Measurements from ENCODE around the gene MTCP1. TPM values are rescaled to one million over a fixed set of nuclear protein-coding genes. Genes with fewer than 3 reads are reported as not detected.
A peak's percentile ranks its signal among the peaks of the same experiment; 100 is the strongest.

Gene MTCP1
- total RNA-seq, 1 experiment from 2014 or later, result 49.5 TPM

DNA sequence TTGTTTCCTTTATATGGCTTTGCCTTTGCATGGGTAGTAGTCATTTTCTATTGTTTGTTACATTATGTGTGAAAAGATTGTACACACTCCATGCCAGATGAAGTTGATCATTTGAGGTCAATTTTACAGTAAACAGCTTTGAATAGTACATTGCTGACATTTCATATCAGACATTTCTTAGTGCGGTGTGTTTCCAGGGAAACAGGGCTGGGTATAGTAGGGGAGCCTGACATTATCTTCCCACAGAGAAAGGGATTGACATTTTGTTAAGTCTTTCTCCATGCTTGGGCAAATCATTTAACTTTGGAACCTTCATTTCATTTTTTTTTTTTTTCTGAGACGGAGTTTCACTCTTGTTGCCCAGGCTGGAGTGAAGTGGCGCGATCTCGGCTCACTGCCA, 39.3 kb downstream of the MTCP1 start:
- ATAC-seq, result no peak
- TF ChIP-seq, protein P1, sequence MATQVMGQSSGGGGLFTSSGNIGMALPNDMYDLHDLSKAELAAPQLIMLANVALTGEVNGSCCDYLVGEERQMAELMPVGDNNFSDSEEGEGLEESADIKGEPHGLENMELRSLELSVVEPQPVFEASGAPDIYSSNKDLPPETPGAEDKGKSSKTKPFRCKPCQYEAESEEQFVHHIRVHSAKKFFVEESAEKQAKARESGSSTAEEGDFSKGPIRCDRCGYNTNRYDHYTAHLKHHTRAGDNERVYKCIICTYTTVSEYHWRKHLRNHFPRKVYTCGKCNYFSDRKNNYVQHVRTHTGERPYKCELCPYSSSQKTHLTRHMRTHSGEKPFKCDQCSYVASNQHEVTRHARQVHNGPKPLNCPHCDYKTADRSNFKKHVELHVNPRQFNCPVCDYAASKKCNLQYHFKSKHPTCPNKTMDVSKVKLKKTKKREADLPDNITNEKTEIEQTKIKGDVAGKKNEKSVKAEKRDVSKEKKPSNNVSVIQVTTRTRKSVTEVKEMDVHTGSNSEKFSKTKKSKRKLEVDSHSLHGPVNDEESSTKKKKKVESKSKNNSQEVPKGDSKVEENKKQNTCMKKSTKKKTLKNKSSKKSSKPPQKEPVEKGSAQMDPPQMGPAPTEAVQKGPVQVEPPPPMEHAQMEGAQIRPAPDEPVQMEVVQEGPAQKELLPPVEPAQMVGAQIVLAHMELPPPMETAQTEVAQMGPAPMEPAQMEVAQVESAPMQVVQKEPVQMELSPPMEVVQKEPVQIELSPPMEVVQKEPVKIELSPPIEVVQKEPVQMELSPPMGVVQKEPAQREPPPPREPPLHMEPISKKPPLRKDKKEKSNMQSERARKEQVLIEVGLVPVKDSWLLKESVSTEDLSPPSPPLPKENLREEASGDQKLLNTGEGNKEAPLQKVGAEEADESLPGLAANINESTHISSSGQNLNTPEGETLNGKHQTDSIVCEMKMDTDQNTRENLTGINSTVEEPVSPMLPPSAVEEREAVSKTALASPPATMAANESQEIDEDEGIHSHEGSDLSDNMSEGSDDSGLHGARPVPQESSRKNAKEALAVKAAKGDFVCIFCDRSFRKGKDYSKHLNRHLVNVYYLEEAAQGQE (IDR thresholded peaks at IDR 0.05; ENCODE audit: insufficient read depth in 1 of 2, low read depth in 2 of 2, low read length in 1 of 2), result no peak
- TF ChIP-seq, protein P2, sequence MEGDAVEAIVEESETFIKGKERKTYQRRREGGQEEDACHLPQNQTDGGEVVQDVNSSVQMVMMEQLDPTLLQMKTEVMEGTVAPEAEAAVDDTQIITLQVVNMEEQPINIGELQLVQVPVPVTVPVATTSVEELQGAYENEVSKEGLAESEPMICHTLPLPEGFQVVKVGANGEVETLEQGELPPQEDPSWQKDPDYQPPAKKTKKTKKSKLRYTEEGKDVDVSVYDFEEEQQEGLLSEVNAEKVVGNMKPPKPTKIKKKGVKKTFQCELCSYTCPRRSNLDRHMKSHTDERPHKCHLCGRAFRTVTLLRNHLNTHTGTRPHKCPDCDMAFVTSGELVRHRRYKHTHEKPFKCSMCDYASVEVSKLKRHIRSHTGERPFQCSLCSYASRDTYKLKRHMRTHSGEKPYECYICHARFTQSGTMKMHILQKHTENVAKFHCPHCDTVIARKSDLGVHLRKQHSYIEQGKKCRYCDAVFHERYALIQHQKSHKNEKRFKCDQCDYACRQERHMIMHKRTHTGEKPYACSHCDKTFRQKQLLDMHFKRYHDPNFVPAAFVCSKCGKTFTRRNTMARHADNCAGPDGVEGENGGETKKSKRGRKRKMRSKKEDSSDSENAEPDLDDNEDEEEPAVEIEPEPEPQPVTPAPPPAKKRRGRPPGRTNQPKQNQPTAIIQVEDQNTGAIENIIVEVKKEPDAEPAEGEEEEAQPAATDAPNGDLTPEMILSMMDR (IDR thresholded peaks at IDR 0.05), result no peak
- TF ChIP-seq TCF7L2 (IDR thresholded peaks at IDR 0.05; ENCODE audit: low read depth, low read length), result no peak
- TF ChIP-seq SIN3A (IDR thresholded peaks at IDR 0.05; ENCODE audit: borderline replicate concordance, insufficient read depth, low read depth, low read length), result no peak
- TF ChIP-seq POLR2AphosphoS5 (IDR thresholded peaks at IDR 0.05; ENCODE audit: low read depth, low read length), result no peak
- intact Hi-C loops (cut with micrococcal nuclease; ENCODE audit: unreplicated experiment), result no loop called here

DNA sequence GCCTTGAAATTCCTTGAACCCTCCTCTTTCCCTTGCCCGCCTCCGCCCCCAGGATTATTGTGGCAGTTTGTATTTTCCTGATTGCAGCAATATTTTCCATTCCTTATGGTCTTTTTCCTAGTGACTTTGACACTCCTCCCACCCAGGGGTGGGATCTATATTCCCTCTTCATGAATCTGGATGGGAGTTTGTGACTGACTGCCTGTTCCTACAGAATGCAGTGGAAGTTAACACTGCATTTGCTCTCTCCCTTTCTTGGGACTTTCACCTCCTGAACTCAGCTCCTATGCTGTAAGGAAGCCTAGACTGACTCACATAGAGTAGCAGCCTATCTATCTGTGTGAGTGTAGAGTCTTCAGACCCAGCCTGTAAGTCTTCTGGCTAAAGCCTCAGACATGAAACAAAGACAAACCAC, 42.1 kb downstream of the MTCP1 start:
- CTCF ChIA-PET, result no interaction called here
- no TSS peak for BruUV-seq (replicated peaks)
- Histone ChIP-seq H3K9me3 (ENCODE audit: control insufficient read depth, insufficient read depth, low read depth, low read length) (no peaks in the 10 kb centered on the region), H3K4me3 (ENCODE audit: low read depth in 2 of 2, low read length in 2 of 2) (peak overlapping the region in 1 of 2 experiments; percentile 7; a peak in 1 of 4 replicates), H3K27ac (ENCODE audit: low read length) (peak overlapping the region; percentile 100), H3K36me3 (ENCODE audit: control insufficient read depth, insufficient read depth, low read length) (no peaks in the 10 kb centered on the region), H3K27me3 (ENCODE audit: control insufficient read depth, insufficient read depth, low read length) (no peaks in the 10 kb centered on the region), H3K4me1 (ENCODE audit: control insufficient read depth, insufficient read depth, low read length) (peaks cover 17% of the 10 kb centered on the region)
- TF ChIP-seq TCF7L2 (IDR thresholded peaks at IDR 0.05; ENCODE audit: low read depth, low read length), result no peak
- no peak for TF ChIP-seq SIN3A (IDR thresholded peaks at IDR 0.05; ENCODE audit: borderline replicate concordance, insufficient read depth, low read depth, low read length)
- no peak for TF ChIP-seq POLR2AphosphoS5 (IDR thresholded peaks at IDR 0.05; ENCODE audit: low read depth, low read length)
- TF ChIP-seq, protein P1 (IDR thresholded peaks at IDR 0.05; ENCODE audit: insufficient read depth in 1 of 2, low read depth in 2 of 2, low read length in 1 of 2), result no peak
- TF ChIP-seq, protein P2 (IDR thresholded peaks at IDR 0.05), result no peak
- ATAC-seq (no peak), DNase-seq (ENCODE audit: low read depth, low spot score) (no peak)
- intact Hi-C loops (cut with micrococcal nuclease; ENCODE audit: unreplicated experiment), result no loop called here
- in situ Hi-C loops (cut with HindIII; ENCODE audit: low pct_unique_long_range_greater_than_20kb, low sequenced_read_pairs), result no loop called here
- POLR2A ChIA-PET, result no interaction called here

More for the DNA sequence above, 39.3 kb downstream of the MTCP1 start:
- no peak overlapping the region for H3K4me3 ChIP-seq (ENCODE audit: low read depth in 2 of 2, low read length in 2 of 2)
- peaks cover 3% of the 10 kb centered on the region; the same call in 1 of the 2 replicates for H3K9me3 ChIP-seq (ENCODE audit: control insufficient read depth, insufficient read depth, low read depth, low read length)
- DNase-seq (ENCODE audit: low read depth, low spot score), result no peak
- ChIA-PET POLR2A (no interaction called here), CTCF (no interaction called here)
- H3K27ac ChIP-seq (ENCODE audit: low read length), result no peak overlapping the region; the same call in 1 of the 2 replicates
- no peaks in the 10 kb centered on the region for H3K27me3 ChIP-seq (ENCODE audit: control insufficient read depth, insufficient read depth, low read length)
- H3K36me3 ChIP-seq (ENCODE audit: control insufficient read depth, insufficient read depth, low read length), result no peaks in the 10 kb centered on the region
- in situ Hi-C loops (cut with HindIII; ENCODE audit: low pct_unique_long_range_greater_than_20kb, low sequenced_read_pairs), result no loop called here
- BruUV-seq (replicated peaks), result no TSS peak
- H3K4me1 ChIP-seq (ENCODE audit: control insufficient read depth, insufficient read depth, low read length), result peaks cover 13% of the 10 kb centered on the region

Measured in Panc1 (cell line).